ENCODE measurements around the gene BCAN.

Gene BCAN

DNA sequence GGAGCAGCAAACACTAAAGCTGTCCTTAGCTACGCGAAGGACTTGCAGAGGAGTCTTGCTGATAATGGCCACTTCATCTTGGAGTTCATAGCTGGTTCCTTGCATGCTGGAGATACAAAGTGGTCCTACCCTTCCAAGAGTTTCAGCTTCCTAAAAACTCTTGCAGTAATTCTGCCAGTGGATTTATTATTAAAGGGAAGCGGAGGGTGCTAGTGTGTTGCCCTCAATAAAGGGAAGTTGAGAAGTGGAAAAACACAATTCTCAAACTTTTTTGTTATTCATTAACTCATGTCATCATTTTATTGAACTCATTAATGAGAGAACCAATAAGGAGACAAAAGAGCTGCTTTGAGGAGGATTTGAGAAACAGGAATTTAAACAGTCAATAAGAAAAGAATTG, 29.3 kb upstream of the BCAN start:
- DNase-seq = no peak
- Histone ChIP-seq H3K9me3 (no peaks in the 10 kb centered on the region), H3K4me3 (ENCODE audit: low read depth, low read length) (no peak overlapping the region), H3K36me3 (no peaks in the 10 kb centered on the region), H3K27me3 (no peaks in the 10 kb centered on the region), H3K4me1 (peaks cover 14% of the 10 kb centered on the region)
- TF ChIP-seq, protein P1, sequence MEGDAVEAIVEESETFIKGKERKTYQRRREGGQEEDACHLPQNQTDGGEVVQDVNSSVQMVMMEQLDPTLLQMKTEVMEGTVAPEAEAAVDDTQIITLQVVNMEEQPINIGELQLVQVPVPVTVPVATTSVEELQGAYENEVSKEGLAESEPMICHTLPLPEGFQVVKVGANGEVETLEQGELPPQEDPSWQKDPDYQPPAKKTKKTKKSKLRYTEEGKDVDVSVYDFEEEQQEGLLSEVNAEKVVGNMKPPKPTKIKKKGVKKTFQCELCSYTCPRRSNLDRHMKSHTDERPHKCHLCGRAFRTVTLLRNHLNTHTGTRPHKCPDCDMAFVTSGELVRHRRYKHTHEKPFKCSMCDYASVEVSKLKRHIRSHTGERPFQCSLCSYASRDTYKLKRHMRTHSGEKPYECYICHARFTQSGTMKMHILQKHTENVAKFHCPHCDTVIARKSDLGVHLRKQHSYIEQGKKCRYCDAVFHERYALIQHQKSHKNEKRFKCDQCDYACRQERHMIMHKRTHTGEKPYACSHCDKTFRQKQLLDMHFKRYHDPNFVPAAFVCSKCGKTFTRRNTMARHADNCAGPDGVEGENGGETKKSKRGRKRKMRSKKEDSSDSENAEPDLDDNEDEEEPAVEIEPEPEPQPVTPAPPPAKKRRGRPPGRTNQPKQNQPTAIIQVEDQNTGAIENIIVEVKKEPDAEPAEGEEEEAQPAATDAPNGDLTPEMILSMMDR (IDR thresholded peaks at IDR 0.05; ENCODE audit: low read depth, low read length) = no peak

DNA sequence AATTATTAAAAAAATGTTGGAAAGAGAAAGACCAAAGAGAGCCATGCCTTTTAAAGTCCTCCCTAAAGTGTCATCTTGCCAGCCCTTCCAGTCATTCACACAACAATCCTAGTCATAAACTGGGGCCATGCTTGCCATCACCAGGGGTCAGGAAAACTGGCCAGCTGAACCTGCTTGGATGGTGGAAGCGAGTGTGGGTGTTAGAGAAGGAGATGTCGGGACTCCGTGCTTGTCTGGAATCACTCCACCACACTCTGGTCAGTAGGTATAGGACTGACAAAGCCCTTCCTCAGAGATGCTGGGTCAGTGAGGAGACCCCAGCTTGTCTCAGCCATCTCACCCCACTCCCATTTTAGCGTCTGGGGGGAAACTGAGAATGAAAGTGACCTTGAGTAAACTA, 26.0 kb upstream of the BCAN start:
- no peaks in the 10 kb centered on the region for H3K36me3 ChIP-seq
- DNase-seq = no peak
- TF ChIP-seq, protein P1 (IDR thresholded peaks at IDR 0.05; ENCODE audit: low read depth, low read length) = no peak
- peaks cover 14% of the 10 kb centered on the region for H3K4me1 ChIP-seq
- no peaks in the 10 kb centered on the region for H3K27me3 ChIP-seq
- peak overlapping the region; percentile 42 for H3K4me3 ChIP-seq (ENCODE audit: low read depth, low read length)
- H3K9me3 ChIP-seq = no peaks in the 10 kb centered on the region

- H3K36me3 ChIP-seq = no peaks in the 10 kb centered on the region
Measured at GRCh38 chr1:156616463-156616862, 25.5 kb upstream of the BCAN start.

DNA sequence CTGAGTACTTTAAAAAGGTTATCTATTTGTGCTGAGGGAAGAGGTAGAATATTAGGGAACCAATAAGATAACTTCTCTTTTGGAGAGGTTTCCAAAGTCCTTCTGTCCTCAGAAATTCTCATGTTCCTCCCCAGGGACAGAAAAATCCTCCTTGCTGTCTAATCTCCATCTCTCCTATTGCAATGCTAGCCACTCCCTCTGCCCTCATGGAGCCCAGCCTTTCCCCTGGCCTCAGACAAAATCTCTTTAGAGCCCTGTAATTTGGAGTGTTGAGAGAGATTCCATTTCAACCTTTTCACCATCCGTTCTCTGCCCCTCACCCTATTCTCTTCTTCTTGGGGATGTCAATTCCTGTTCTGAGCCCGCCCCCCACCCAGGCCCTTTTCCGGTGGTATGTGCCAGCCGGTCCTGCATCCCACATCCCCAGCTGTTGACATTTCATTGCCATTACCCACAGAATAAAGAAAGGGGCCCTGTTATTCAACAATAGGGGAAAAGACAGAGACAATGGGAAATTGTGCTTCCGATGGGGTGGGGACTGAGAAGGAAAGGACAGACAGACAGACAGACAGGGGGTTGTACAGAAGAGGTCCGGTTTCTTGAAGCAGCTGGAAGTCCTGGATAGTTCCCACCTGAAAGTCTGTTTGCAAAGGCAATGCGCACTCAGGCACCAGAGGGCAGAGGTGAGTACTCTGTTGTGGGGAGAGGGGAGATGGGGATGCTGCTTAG, 22.9 kb upstream of the BCAN start, which contains the start of gene HAPLN2:
Gene HAPLN2 (plus strand): TSS at position 563 of the 729 bp plus-strand sequence. CDS start 4,076 bp downstream, outside the sequence.
- Histone ChIP-seq H3K4me1 (peaks cover 14% of the 10 kb centered on the region), H3K27me3 (peaks cover 2% of the 10 kb centered on the region), H3K4me3 (ENCODE audit: low read depth, low read length) (no peak within 1 kb of the TSS), H3K9me3 (no peaks in the 10 kb centered on the region), H3K36me3 (no peaks in the 10 kb centered on the region)
- peak; percentile 64 for DNase-seq
- TF ChIP-seq, protein P1 (IDR thresholded peaks at IDR 0.05; ENCODE audit: low read depth, low read length) = peak; percentile 84

More at GRCh38 chr1:156616463-156616862, 25.5 kb upstream of the BCAN start:
- Histone ChIP-seq H3K9me3 (no peaks in the 10 kb centered on the region), H3K4me3 (ENCODE audit: low read depth, low read length) (peak overlapping the region; percentile 42), H3K27me3 (no peaks in the 10 kb centered on the region), H3K4me1 (peaks cover 14% of the 10 kb centered on the region)
- TF ChIP-seq, protein P1 (IDR thresholded peaks at IDR 0.05; ENCODE audit: low read depth, low read length) = peak; percentile 28
- peak; percentile 91 for DNase-seq

GRCh38 chr1:156619582-156619955, 22.3 kb upstream of the BCAN start:
- no peak for DNase-seq
- no peaks in the 10 kb centered on the region for H3K36me3 ChIP-seq
- H3K9me3 ChIP-seq = no peaks in the 10 kb centered on the region
- H3K4me1 ChIP-seq = peaks cover 14% of the 10 kb centered on the region
- H3K4me3 ChIP-seq (ENCODE audit: low read depth, low read length) = no peak overlapping the region
- H3K27me3 ChIP-seq = peaks cover 8% of the 10 kb centered on the region
- TF ChIP-seq, protein P1 (IDR thresholded peaks at IDR 0.05; ENCODE audit: low read depth, low read length) = no peak

GRCh38 chr1:156622581-156623297, 19.2 kb upstream of the BCAN start:
- TF ChIP-seq, protein P1 (IDR thresholded peaks at IDR 0.05; ENCODE audit: low read depth, low read length) = no peak
- H3K4me3 ChIP-seq (ENCODE audit: low read depth, low read length) = no peak overlapping the region
- H3K27me3 ChIP-seq = peaks cover 19% of the 10 kb centered on the region
- no peak for DNase-seq
- H3K36me3 ChIP-seq = no peaks in the 10 kb centered on the region
- H3K9me3 ChIP-seq = no peaks in the 10 kb centered on the region
- peaks cover 8% of the 10 kb centered on the region for H3K4me1 ChIP-seq
